Activated CD4-positive, alpha-beta T cell treated with anti-CD3 and anti-CD28 coated beads, Interleukin-2, amount 10 ng/mL, durations not matched to agents 7 days and 5 days (primary cell): ENCODE results near the gene AMPD1. TPM values are rescaled to one million over a fixed set of nuclear protein-coding genes. Genes with fewer than 3 reads are reported as not detected.

Experiments
- CTCF ChIA-PET: fragments of 350-600 bp; sonication (Branson Sonifier 250); formaldehyde crosslinking; loops from one replicate; lab custom pipeline; 2021; ENCODE audit warnings: antibody characterized with exemption; lab: Charles Lee
- POLR2A ChIA-PET: fragments of 350-600 bp; sonication (Branson Sonifier 250); formaldehyde crosslinking; loops from one replicate; lab custom pipeline; 2021; ENCODE audit warnings: antibody characterized with exemption; lab: Charles Lee
- DNase-seq: peaks from one replicate; pipeline ENCODE4 v3.0.0-alpha.2; 2020
- H3K27ac Mint-ChIP-seq: one replicate; pipeline ENCODE4 v1.8.0; 2021; ENCODE audit warnings: mild to moderate bottlenecking, moderate library complexity, mixed read lengths
- H3K27me3 Mint-ChIP-seq: one replicate; pipeline ENCODE4 v1.8.0; 2021; ENCODE audit warnings: mixed read lengths
- H3K36me3 Mint-ChIP-seq: one replicate; pipeline ENCODE4 v1.8.0; 2021; ENCODE audit warnings: low read depth, mixed read lengths
- H3K4me1 Mint-ChIP-seq: one replicate; pipeline ENCODE4 v1.8.0; 2021; ENCODE audit warnings: mixed read lengths
- H3K4me3 Mint-ChIP-seq: one replicate; pipeline ENCODE4 v1.8.0; 2021; ENCODE audit warnings: mild to moderate bottlenecking, moderate library complexity, mixed read lengths
- H3K9me3 Mint-ChIP-seq: one replicate; pipeline ENCODE4 v1.8.0; 2021; ENCODE audit warnings: mixed read lengths
- total RNA-seq, 2 experiments: library from RNA; stranded (reverse); gene quantifications; one replicate each; pipeline ENCODE4 v1.2.3, GENCODE V29; 2021

AMPD1 gene
- total RNA-seq, 2 experiments from 2014 or later, result not detected

DNA sequence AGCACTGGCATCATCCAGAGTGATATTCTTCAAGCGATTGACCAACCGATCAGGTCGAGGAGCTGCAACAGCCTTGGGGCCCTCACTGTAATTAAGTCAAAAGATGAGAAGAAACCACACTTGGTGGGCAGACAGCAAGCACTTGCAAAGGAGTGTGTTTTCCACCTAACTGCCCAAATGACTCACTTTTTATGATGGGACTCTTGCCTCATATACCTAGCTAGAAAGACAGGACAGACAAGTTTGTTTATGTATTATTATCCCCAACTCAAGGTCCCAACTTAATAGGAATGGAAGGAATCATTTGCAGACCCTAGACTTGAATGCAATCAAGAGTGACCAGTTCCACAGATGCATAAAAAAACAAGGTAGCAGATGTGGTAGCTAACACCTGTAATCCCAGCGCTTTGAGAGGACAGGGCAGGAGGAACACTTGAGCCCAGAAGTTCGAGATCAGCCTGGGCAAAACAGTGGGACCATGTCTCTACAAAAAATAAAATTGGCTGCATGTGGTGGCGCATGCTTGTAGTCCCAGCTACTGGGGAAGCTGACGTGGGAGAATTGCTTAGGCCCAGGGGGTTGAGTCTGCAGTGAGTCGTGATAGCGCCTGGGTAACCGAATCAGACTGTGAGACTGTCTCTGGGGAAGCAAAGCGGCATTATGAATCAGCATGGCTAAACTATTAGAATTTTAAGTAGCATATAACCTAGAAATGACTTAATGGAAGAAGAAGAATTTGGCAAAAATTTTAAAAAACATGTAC is 23.5 kb upstream of the AMPD1 start:
- DNase-seq, result no peak
- Mint-ChIP-seq H3K9me3 (no peaks in the 10 kb centered on the region), H3K4me3 (no peak overlapping the region), H3K36me3 (peaks cover 69% of the 10 kb centered on the region), H3K27me3 (no peaks in the 10 kb centered on the region), H3K4me1 (peaks cover 22% of the 10 kb centered on the region), H3K27ac (no peak overlapping the region)
- POLR2A ChIA-PET, result no interaction called here
- CTCF ChIA-PET, result no interaction called here

GRCh38 chr1:114716304-114717170 is 21.2 kb upstream of the AMPD1 start, which contains the start of gene NRAS:
TSS of gene NRAS (minus strand) at chr1:114716771. CDS start at chr1:114716160, 611 bp downstream.
- Mint-ChIP-seq H3K27me3 (no peaks in the 10 kb centered on the region), H3K4me3 (peak within 1 kb of the TSS; percentile 92), H3K9me3 (no peaks in the 10 kb centered on the region), H3K36me3 (peaks cover 67% of the 10 kb centered on the region), H3K27ac (peak within 1 kb of the TSS; percentile 96), H3K4me1 (peaks cover 19% of the 10 kb centered on the region)
- peak; percentile 96 for DNase-seq
- POLR2A ChIA-PET, result no interaction called here
- CTCF ChIA-PET, result interaction anchor here (0.9 to 2.4 kb wide), 8 partner anchors 10 to 741 kb away, joined by 3 to 7 read pairs (median 3); no protein-coding TSS in a partner anchor

DNA sequence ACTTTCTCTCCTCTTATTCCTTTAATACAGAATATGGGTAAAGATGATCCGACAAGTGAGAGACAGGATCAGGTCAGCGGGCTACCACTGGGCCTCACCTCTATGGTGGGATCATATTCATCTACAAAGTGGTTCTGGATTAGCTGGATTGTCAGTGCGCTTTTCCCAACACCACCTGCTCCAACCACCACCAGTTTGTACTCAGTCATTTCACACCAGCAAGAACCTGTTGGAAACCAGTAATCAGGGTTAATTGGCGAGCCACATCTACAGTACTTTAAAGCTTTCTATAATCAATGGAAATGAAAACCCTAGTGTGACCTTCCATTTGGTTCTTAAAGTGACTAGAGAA is 20.6 kb upstream of the AMPD1 start:
- CTCF ChIA-PET, result interaction anchor here (0.9 to 2.4 kb wide), 9 partner anchors 9 to 741 kb away, joined by 3 to 7 read pairs (median 3); partner anchors contain the start of gene AMPD1
- DNase-seq, result no peak
- peaks cover 19% of the 10 kb centered on the region for H3K4me1 Mint-ChIP-seq
- H3K27ac Mint-ChIP-seq, result peak overlapping the region; percentile 96
- no peaks in the 10 kb centered on the region for H3K9me3 Mint-ChIP-seq
- peak overlapping the region; percentile 92 for H3K4me3 Mint-ChIP-seq
- H3K27me3 Mint-ChIP-seq, result no peaks in the 10 kb centered on the region
- peaks cover 65% of the 10 kb centered on the region for H3K36me3 Mint-ChIP-seq
- POLR2A ChIA-PET, result no interaction called here

DNA sequence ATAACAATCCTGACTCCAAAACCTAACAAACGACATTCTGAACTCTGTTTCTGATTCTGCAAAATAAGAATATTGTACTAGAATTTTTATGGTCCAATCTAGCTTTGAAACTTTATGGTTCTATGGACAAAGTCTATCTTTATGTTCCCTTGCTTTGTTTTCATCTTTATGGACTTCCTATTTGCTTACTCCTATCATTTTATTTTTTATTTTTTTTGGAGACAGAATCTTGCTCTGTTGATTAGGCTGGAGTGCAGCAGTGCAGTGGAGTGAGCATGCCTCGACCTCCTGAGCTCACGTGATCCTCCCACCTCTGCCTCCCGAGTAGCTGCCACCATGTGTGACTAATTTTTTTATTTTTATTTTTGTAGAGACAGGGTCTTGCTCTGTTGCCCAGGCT is 17.6 kb upstream of the AMPD1 start:
- ChIA-PET POLR2A (no interaction called here), CTCF (interaction anchor here (0.8 to 0.9 kb wide), 2 partner anchors 425 to 854 kb away, joined by 3 read pairs; no protein-coding TSS in a partner anchor)
- no peaks in the 10 kb centered on the region for H3K27me3 Mint-ChIP-seq
- H3K4me1 Mint-ChIP-seq, result peaks cover 19% of the 10 kb centered on the region
- no peaks in the 10 kb centered on the region for H3K9me3 Mint-ChIP-seq
- DNase-seq, result no peak
- H3K27ac Mint-ChIP-seq, result no peak overlapping the region
- no peak overlapping the region for H3K4me3 Mint-ChIP-seq
- peaks cover 49% of the 10 kb centered on the region for H3K36me3 Mint-ChIP-seq

DNA sequence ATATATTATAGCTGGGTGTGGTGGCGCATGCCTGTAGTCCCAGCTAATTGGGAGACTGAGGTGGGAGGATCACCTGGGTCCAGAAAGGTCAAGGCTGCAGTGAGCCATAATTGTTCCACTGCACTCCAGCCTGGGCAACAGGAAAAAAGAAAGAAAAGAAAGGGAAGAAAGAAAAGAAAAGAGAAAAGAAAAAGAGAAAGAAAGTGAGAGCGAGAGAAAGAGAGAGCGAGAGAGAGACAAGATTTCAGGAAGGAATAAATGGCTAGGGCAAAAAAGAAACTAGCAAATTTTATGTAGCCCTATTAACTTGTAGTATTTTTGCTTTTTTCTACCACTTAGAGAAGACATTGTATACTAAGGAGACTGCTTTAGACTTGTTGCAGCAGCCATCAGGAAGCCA is 15.0 kb upstream of the AMPD1 start:
- no peaks in the 10 kb centered on the region for H3K27me3 Mint-ChIP-seq
- ChIA-PET CTCF (interaction anchor here (1.1 kb wide), 1 partner anchor 10 kb away, joined by 3 read pairs; no protein-coding TSS in a partner anchor), POLR2A (no interaction called here)
- H3K4me3 Mint-ChIP-seq, result no peak overlapping the region
- DNase-seq, result no peak
- H3K36me3 Mint-ChIP-seq, result peaks cover 45% of the 10 kb centered on the region
- H3K9me3 Mint-ChIP-seq, result no peaks in the 10 kb centered on the region
- H3K27ac Mint-ChIP-seq, result peak overlapping the region; percentile 75
- H3K4me1 Mint-ChIP-seq, result peaks cover 8% of the 10 kb centered on the region

DNA sequence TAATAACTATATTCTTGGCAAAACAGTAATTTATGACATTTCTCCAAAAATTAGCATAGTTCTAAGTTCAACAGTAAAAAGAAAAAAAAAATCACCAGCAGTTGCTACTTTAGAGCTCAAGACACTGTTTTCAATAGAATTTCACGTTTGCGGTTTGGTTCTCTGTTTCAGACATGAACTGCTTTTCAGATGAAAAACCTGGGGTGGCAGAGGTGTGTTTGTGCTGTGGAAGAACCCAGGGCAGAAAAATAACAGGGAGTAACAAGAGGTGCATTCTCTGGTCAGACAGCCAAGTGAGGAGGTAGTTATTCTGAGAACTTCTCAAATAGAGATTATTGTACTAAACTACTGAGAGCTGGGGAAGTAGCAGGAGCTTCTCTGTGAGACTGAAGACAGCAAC is 12.3 kb upstream of the AMPD1 start:
- Mint-ChIP-seq H3K27ac (no peak overlapping the region), H3K4me3 (no peak overlapping the region), H3K36me3 (peaks cover 41% of the 10 kb centered on the region), H3K9me3 (no peaks in the 10 kb centered on the region), H3K4me1 (no peaks in the 10 kb centered on the region), H3K27me3 (no peaks in the 10 kb centered on the region)
- ChIA-PET CTCF (interaction anchor here (0.7 to 1.6 kb wide), 2 partner anchors 9 to 359 kb away, joined by 3 read pairs; partner anchors contain the start of gene NRAS), POLR2A (no interaction called here)
- no peak for DNase-seq

DNA sequence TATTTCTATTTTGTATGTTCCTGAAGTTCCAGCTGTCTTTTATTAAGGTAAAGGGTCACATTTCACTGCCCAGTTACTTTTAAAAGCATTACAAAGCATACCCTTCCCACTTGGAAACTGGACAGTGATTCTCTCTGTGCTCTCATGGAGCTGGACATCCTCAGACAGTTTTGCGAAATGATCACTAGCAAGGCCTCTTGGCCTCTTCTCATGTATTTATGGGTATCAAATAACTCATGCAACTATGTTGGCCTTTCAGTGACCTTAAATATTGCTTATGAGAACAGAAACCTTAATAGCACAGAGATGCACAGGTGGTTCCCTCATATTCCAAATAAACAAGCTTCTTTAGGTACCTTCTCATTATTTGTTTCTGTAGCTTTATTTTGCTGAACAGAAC is 7.9 kb upstream of the AMPD1 start:
- peaks cover 5% of the 10 kb centered on the region for H3K27me3 Mint-ChIP-seq
- DNase-seq, result no peak
- peaks cover 21% of the 10 kb centered on the region for H3K36me3 Mint-ChIP-seq
- no peaks in the 10 kb centered on the region for H3K9me3 Mint-ChIP-seq
- H3K4me1 Mint-ChIP-seq, result no peaks in the 10 kb centered on the region
- no peak overlapping the region for H3K27ac Mint-ChIP-seq
- POLR2A ChIA-PET, result no interaction called here
- CTCF ChIA-PET, result interaction anchor here (2.2 kb wide), 1 partner anchor 12 kb away, joined by 5 read pairs; the partner anchor contains the start of gene NRAS
- H3K4me3 Mint-ChIP-seq, result no peak overlapping the region

- POLR2A ChIA-PET, result no interaction called here
- no peak for DNase-seq
- Mint-ChIP-seq H3K9me3 (no peaks in the 10 kb centered on the region), H3K4me3 (no peak overlapping the region), H3K36me3 (peaks cover 19% of the 10 kb centered on the region), H3K27ac (no peak overlapping the region), H3K4me1 (no peaks in the 10 kb centered on the region), H3K27me3 (peaks cover 5% of the 10 kb centered on the region)
- CTCF ChIA-PET, result interaction anchor here (2.2 kb wide), 1 partner anchor 13 kb away, joined by 5 read pairs; the partner anchor contains the start of gene NRAS
These were observed 7.4 kb upstream of the AMPD1 start for GRCh38 chr1:114702737-114703136.

- no peak for DNase-seq
- ChIA-PET CTCF (interaction anchor here (0.6 kb wide), 1 partner anchor 28 kb away, joined by 4 read pairs; no protein-coding TSS in a partner anchor), POLR2A (no interaction called here)
- Mint-ChIP-seq H3K4me1 (no peaks in the 10 kb centered on the region), H3K27me3 (peaks cover 7% of the 10 kb centered on the region), H3K27ac (no peak overlapping the region), H3K36me3 (peaks cover 10% of the 10 kb centered on the region), H3K4me3 (no peak overlapping the region), H3K9me3 (no peaks in the 10 kb centered on the region)
These were observed 6.6 kb upstream of the AMPD1 start for GRCh38 chr1:114701931-114702330.

DNA sequence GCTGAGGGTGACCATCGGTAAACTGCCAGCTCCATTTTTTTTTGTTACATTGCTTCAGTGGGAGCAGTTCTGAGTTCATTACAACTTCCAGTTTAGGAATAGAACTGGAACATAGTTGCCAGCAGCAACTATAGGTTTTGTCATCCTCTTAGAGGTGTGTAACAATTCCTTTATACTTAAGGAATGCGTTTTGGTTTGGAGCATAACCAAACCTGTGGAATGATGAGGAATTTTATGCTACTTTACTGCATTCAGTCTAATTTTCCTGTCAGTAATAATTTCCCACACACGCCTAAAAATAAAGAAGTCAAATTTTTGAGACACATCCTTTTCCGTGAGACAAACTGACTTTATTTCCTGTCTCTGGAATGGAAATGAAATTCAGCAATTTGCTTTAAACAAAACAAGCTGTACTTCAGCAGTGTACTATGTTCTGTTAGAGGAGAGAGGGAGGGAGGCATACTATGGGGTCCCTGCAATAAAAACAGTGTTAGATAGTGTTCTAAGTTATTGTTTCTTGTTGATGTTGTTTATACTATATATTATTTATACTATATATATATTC is 4.8 kb upstream of the AMPD1 start:
- no peaks in the 10 kb centered on the region for H3K9me3 Mint-ChIP-seq
- H3K27me3 Mint-ChIP-seq, result peaks cover 15% of the 10 kb centered on the region
- H3K4me1 Mint-ChIP-seq, result no peaks in the 10 kb centered on the region
- DNase-seq, result no peak
- H3K27ac Mint-ChIP-seq, result no peak overlapping the region
- peaks cover 5% of the 10 kb centered on the region for H3K36me3 Mint-ChIP-seq
- POLR2A ChIA-PET, result no interaction called here
- CTCF ChIA-PET, result interaction anchor here (1.0 kb wide), 1 partner anchor 11 kb away, joined by 3 read pairs; no protein-coding TSS in a partner anchor
- no peak overlapping the region for H3K4me3 Mint-ChIP-seq

- no peaks in the 10 kb centered on the region for H3K4me1 Mint-ChIP-seq
- no peak overlapping the region for H3K27ac Mint-ChIP-seq
- ChIA-PET POLR2A (no interaction called here), CTCF (interaction anchor here (1.1 kb wide), 1 partner anchor 113 kb away, joined by 4 read pairs; no protein-coding TSS in a partner anchor)
- no peak for DNase-seq
- peaks cover 15% of the 10 kb centered on the region for H3K27me3 Mint-ChIP-seq
- H3K9me3 Mint-ChIP-seq, result no peaks in the 10 kb centered on the region
- no peaks in the 10 kb centered on the region for H3K36me3 Mint-ChIP-seq
- no peak overlapping the region for H3K4me3 Mint-ChIP-seq
These were observed 1.5 kb upstream of the AMPD1 start for GRCh38 chr1:114696810-114697209.

GRCh38 chr1:114694540-114695310 is 621 bp downstream of the AMPD1 start:
- no peak for DNase-seq
- H3K9me3 Mint-ChIP-seq, result no peaks in the 10 kb centered on the region
- H3K4me3 Mint-ChIP-seq, result no peak overlapping the region
- H3K27ac Mint-ChIP-seq, result no peak overlapping the region
- H3K36me3 Mint-ChIP-seq, result no peaks in the 10 kb centered on the region
- ChIA-PET POLR2A (no interaction called here), CTCF (interaction anchor here (0.9 to 1.2 kb wide), 3 partner anchors 12 to 348 kb away, joined by 3 to 4 read pairs (median 3); no protein-coding TSS in a partner anchor)
- peaks cover 15% of the 10 kb centered on the region for H3K27me3 Mint-ChIP-seq
- no peaks in the 10 kb centered on the region for H3K4me1 Mint-ChIP-seq
